HepG2 (cell line): Measurements from ENCODE around the gene TMEM86B. TPM values are rescaled to one million over a fixed set of nuclear protein-coding genes. Genes with fewer than 3 reads are reported as not detected.

Source experiments
- AGO1 ChIP-seq: fragments of 200-400 bp; formaldehyde crosslinking; IDR thresholded peaks from 2 replicates; pipeline ENCODE4 v1.6.1; 2017; ENCODE audit warnings: mild to moderate bottlenecking, low read depth, low read length, moderate library complexity; ENCODE audit not compliant: poor library complexity, severe bottlenecking
- CERS6 ChIP-seq: sonication (generic); formaldehyde crosslinking; IDR thresholded peaks from 2 replicates; pipeline ENCODE4 v1.5.0; 2020; ENCODE audit warnings: missing genetic modification reagents
- DNMT1 ChIP-seq: sonication (generic); formaldehyde crosslinking; IDR thresholded peaks from 2 replicates; pipeline ENCODE4 v1.5.1; 2020; ENCODE audit warnings: mild to moderate bottlenecking, missing genetic modification reagents
- HOXA3 ChIP-seq: sonication (generic); formaldehyde crosslinking; IDR thresholded peaks from 2 replicates; pipeline ENCODE4 v1.5.0; 2020; ENCODE audit warnings: missing genetic modification reagents
- MEF2D ChIP-seq: sonication (generic); formaldehyde crosslinking; IDR thresholded peaks from 2 replicates; pipeline ENCODE4 v1.5.1; 2020; ENCODE audit warnings: mild to moderate bottlenecking, missing genetic modification reagents
- MEIS1 ChIP-seq: sonication (generic); formaldehyde crosslinking; IDR thresholded peaks from 2 replicates; pipeline ENCODE4 v1.9.0; 2021; ENCODE audit warnings: mild to moderate bottlenecking, missing genetic modification reagents, moderate library complexity, borderline replicate concordance
- RFXAP ChIP-seq: sonication (generic); formaldehyde crosslinking; IDR thresholded peaks from 2 replicates; pipeline ENCODE4 v1.4.0; 2020; ENCODE audit warnings: missing genetic modification reagents, borderline replicate concordance
- SAP130 ChIP-seq: IDR thresholded peaks from 2 replicates; pipeline ENCODE4 v1.6.1; 2016; ENCODE audit warnings: low read depth
- SIN3A ChIP-seq: IDR thresholded peaks from 2 replicates; pipeline ENCODE4 v1.6.1; 2011; ENCODE audit warnings: low read depth, mild to moderate bottlenecking, control low read depth, low read length, borderline replicate concordance
- SOX5 ChIP-seq: IDR thresholded peaks from 2 replicates; pipeline ENCODE4 v1.6.1; 2016; ENCODE audit warnings: borderline replicate concordance
- TAF15 ChIP-seq: fragments of 200-400 bp; formaldehyde crosslinking; IDR thresholded peaks from one replicate; pipeline ENCODE4 v1.6.1; 2018; ENCODE audit warnings: mild to moderate bottlenecking, low read depth, low read length; ENCODE audit not compliant: poor library complexity, severe bottlenecking
- THAP7 ChIP-seq: sonication (generic); formaldehyde crosslinking; IDR thresholded peaks from 2 replicates; pipeline ENCODE4 v1.8.1; 2023; ENCODE audit warnings: mild to moderate bottlenecking, missing genetic modification reagents
- ZFP41 ChIP-seq: sonication (generic); formaldehyde crosslinking; IDR thresholded peaks from 2 replicates; pipeline ENCODE4 v1.4.0; 2020; ENCODE audit warnings: mild to moderate bottlenecking, missing genetic modification reagents, borderline replicate concordance
- ZNF337 ChIP-seq: sonication (generic); formaldehyde crosslinking; IDR thresholded peaks from 2 replicates; pipeline ENCODE4 v1.5.1; 2020; ENCODE audit warnings: missing genetic modification reagents, low read depth, mild to moderate bottlenecking, borderline replicate concordance
- ZNF468 ChIP-seq: sonication (generic); formaldehyde crosslinking; IDR thresholded peaks from 2 replicates; pipeline ENCODE4 v1.8.0; 2022; ENCODE audit warnings: mild to moderate bottlenecking, moderate library complexity, missing genetic modification reagents
- ZNF549 ChIP-seq: sonication (generic); formaldehyde crosslinking; IDR thresholded peaks from 2 replicates; pipeline ENCODE4 v1.5.0; 2020; ENCODE audit warnings: missing genetic modification reagents
- ZNF674 ChIP-seq: sonication (generic); formaldehyde crosslinking; IDR thresholded peaks from 2 replicates; pipeline ENCODE4 v1.5.0; 2020; ENCODE audit warnings: low read depth, mild to moderate bottlenecking, missing genetic modification reagents
- ZNF777 ChIP-seq: sonication (generic); formaldehyde crosslinking; IDR thresholded peaks from 2 replicates; pipeline ENCODE4 v1.4.0; 2020; ENCODE audit warnings: missing genetic modification reagents
- polyA plus RNA-seq, 8 experiments: library from polyadenylated mRNA; depleted of rRNA in 3 of 8; stranded (reverse) in 7 of 8; unstranded in 1 of 8; fragments of >200 nt; fragmentation: Illumina TruSeq in 4 of 8; extraction: Trizol in 4 of 8; gene quantifications; 2 replicates each; pipeline versions ENCODE4 v1.2.1 to v1.2.3, GENCODE V29; 2011 to 2016; ENCODE audit warnings: low read depth in 4 of 8, missing spikeins in 1 of 8, mixed read lengths in 1 of 8; ENCODE audit not compliant: insufficient read depth in 1 of 8
- total RNA-seq, 5 experiments: library from RNA; depleted of rRNA; stranded (reverse); fragments of >200 nt; fragmentation: Illumina TruSeq; extraction: Trizol; gene quantifications; 2 replicates each; pipeline ENCODE4 v1.2.3, GENCODE V29; 2016; ENCODE audit warnings: low read depth in 1 of 5
- TF ChIP-seq, protein P1 (sequence below): sonication (generic); formaldehyde crosslinking; IDR thresholded peaks from 2 replicates; pipeline ENCODE4 v1.8.0; 2022; ENCODE audit warnings: missing genetic modification reagents, mild to moderate bottlenecking, inconsistent platforms, borderline replicate concordance
- TF ChIP-seq, protein P2 (sequence below): sonication (generic); formaldehyde crosslinking; IDR thresholded peaks from 2 replicates; pipeline ENCODE4 v1.4.0; 2020; ENCODE audit warnings: missing genetic modification reagents

TMEM86B gene
- total and polyA plus RNA-seq, 2 of the 13 experiments (the other 11 are each of a cell fraction or from before 2014, with no cell fraction given) = 7.7 to 9.6 TPM

- TF ChIP-seq, protein P1, sequence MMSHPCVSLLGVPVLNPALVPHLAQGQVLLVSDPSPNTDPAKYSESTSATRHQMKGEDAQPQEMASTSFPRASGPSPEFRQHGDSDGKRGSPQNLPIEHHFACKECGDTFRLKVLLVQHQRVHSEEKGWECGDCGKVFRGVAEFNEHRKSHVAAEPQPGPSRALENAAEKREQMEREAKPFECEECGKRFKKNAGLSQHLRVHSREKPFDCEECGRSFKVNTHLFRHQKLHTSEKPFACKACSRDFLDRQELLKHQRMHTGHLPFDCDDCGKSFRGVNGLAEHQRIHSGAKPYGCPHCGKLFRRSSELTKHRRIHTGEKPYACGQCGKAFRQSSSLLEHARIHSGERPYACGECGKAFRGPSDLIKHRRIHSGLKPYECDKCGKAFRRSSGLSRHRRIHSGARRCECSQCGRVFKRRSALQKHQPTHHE (CRISPR knock-in tag) = no peak; the same call in 1 of the 2 replicates
- TF ChIP-seq ZFP41 (CRISPR knock-in tag) (no peak), TAF15 (no peak), CERS6 (CRISPR knock-in tag) (no peak), AGO1 (peak; percentile 63), DNMT1 (no peak), MEF2D (peak; percentile 63; the same call in 1 of the 2 replicates), HOXA3 (CRISPR knock-in tag) (peak; percentile 81), ZNF337 (peak; percentile 86; the same call in 1 of the 2 replicates), THAP7 (CRISPR knock-in tag) (no peak; the same call in 1 of the 2 replicates), SIN3A (peak; percentile 70; the same call in 1 of the 2 replicates), ZNF468 (CRISPR knock-in tag) (no peak), RFXAP (CRISPR knock-in tag) (peak; percentile 49; the same call in 1 of the 2 replicates), MEIS1 (CRISPR knock-in tag) (no peak), ZNF549 (CRISPR knock-in tag) (no peak), ZNF674 (CRISPR knock-in tag) (no peak), SAP130 (peak; percentile 90), SOX5 (CRISPR knock-in tag) (peak; percentile 78), ZNF777 (no peak)
- TF ChIP-seq, protein P2, sequence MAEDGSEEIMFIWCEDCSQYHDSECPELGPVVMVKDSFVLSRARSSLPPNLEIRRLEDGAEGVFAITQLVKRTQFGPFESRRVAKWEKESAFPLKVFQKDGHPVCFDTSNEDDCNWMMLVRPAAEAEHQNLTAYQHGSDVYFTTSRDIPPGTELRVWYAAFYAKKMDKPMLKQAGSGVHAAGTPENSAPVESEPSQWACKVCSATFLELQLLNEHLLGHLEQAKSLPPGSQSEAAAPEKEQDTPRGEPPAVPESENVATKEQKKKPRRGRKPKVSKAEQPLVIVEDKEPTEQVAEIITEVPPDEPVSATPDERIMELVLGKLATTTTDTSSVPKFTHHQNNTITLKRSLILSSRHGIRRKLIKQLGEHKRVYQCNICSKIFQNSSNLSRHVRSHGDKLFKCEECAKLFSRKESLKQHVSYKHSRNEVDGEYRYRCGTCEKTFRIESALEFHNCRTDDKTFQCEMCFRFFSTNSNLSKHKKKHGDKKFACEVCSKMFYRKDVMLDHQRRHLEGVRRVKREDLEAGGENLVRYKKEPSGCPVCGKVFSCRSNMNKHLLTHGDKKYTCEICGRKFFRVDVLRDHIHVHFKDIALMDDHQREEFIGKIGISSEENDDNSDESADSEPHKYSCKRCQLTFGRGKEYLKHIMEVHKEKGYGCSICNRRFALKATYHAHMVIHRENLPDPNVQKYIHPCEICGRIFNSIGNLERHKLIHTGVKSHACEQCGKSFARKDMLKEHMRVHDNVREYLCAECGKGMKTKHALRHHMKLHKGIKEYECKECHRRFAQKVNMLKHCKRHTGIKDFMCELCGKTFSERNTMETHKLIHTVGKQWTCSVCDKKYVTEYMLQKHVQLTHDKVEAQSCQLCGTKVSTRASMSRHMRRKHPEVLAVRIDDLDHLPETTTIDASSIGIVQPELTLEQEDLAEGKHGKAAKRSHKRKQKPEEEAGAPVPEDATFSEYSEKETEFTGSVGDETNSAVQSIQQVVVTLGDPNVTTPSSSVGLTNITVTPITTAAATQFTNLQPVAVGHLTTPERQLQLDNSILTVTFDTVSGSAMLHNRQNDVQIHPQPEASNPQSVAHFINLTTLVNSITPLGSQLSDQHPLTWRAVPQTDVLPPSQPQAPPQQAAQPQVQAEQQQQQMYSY (CRISPR knock-in tag) = peak; percentile 54; the same call in 1 of the 2 replicates
Observed at GRCh38 chr19:55206664-55207500, 21.7 kb downstream of the TMEM86B start (continued).
